Lower lobe of right lung (tissue), 2 donors: Measurements from ENCODE around the gene SLC29A4. TPM values are rescaled to one million over a fixed set of nuclear protein-coding genes. Genes with fewer than 3 reads are reported as not detected.
A peak's percentile ranks its signal among the peaks of the same experiment; 100 is the strongest.
"Not testable (repeated sequence)": the region's sequence is repeated elsewhere in the genome, so short reads cannot be mapped to it uniquely, and the experiment has no call there.

ENCODE experiments used
- ATAC-seq, 2 donors: fragments of 200-7000 bp; cut with Tn5 transposase; one replicate each; pipeline ENCODE4 v1.9.1; 2020 to 2022; ENCODE audit warnings: mild to moderate bottlenecking in 2 of 2, moderate library complexity in 2 of 2
- DNase-seq: peaks from one replicate; pipeline ENCODE4 v3.0.0-alpha.2; 2020
- H3K27ac ChIP-seq: fragments of 200-600 bp; one replicate; pipeline ENCODE4 v1.8.0; 2022
- H3K27me3 ChIP-seq: fragments of 200-600 bp; one replicate; pipeline ENCODE4 v1.8.0; 2022; ENCODE audit warnings: low read depth
- H3K36me3 ChIP-seq: fragments of 200-600 bp; one replicate; pipeline ENCODE4 v1.8.0; 2022; ENCODE audit warnings: mild to moderate bottlenecking
- H3K4me1 ChIP-seq: fragments of 200-600 bp; one replicate; pipeline ENCODE4 v1.8.0; 2022
- H3K4me3 ChIP-seq: fragments of 200-600 bp; one replicate; pipeline ENCODE4 v1.8.0; 2022; ENCODE audit warnings: mild to moderate bottlenecking
- H3K9me3 ChIP-seq: fragments of 200-600 bp; one replicate; pipeline ENCODE4 v1.8.0; 2022
- intact Hi-C: fragments of 100-400 bp; cut with DNase I; formaldehyde crosslinking; loops from one replicate; pipeline ENCODE4 v1.11.0; 2022
- total RNA-seq: library from RNA; stranded (reverse); fragmentation: NEBNext Ultra II Directional; extraction: Animal tissue kit (Norgen Biotek cat#: 25700); gene quantifications from one replicate; pipeline ENCODE4 v1.2.1, GENCODE V29; 2021
- TF ChIP-seq, protein P1 (sequence below): fragments of 200-600 bp; IDR thresholded peaks from one replicate; pipeline ENCODE4 v1.8.0; 2022; ENCODE audit warnings: antibody characterized with exemption, mild to moderate bottlenecking
- donor health status: DM: no; HTN: yes; CAD: no; lungs with severe emphysema.

SLC29A4 gene
- total RNA-seq, 1 donor from 2014 or later, result 2.7 TPM

DNA sequence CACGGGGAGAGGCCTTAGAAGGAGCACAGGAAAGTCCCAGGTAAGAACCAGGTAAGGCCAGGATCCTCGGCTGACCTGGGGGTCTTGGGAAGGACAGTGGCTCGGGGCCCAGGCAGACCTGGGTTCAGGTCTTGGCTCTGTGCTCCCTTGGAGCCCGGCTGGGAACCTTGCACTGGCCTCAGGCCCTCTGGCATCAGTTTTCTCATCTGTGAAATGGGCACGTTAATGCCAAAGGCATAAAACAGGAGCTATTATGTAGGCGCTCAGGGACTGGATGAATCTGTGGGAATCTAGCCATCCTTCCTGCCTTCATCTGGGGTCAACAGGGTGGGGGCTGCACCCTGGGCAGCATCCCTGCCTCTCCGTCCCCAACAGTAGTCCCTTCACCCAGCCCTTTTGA is 8.3 kb upstream of the SLC29A4 start:
- TF ChIP-seq, protein P1, sequence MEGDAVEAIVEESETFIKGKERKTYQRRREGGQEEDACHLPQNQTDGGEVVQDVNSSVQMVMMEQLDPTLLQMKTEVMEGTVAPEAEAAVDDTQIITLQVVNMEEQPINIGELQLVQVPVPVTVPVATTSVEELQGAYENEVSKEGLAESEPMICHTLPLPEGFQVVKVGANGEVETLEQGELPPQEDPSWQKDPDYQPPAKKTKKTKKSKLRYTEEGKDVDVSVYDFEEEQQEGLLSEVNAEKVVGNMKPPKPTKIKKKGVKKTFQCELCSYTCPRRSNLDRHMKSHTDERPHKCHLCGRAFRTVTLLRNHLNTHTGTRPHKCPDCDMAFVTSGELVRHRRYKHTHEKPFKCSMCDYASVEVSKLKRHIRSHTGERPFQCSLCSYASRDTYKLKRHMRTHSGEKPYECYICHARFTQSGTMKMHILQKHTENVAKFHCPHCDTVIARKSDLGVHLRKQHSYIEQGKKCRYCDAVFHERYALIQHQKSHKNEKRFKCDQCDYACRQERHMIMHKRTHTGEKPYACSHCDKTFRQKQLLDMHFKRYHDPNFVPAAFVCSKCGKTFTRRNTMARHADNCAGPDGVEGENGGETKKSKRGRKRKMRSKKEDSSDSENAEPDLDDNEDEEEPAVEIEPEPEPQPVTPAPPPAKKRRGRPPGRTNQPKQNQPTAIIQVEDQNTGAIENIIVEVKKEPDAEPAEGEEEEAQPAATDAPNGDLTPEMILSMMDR, result no peak
- H3K4me1 ChIP-seq, result no peaks in the 10 kb centered on the region
- no peak overlapping the region for H3K27ac ChIP-seq
- ATAC-seq (no peak), DNase-seq (no peak)
- no peak overlapping the region for H3K4me3 ChIP-seq
- no peaks in the 10 kb centered on the region for H3K9me3 ChIP-seq
- intact Hi-C loops, result no loop called here
- H3K36me3 ChIP-seq, result no peaks in the 10 kb centered on the region
- H3K27me3 ChIP-seq, result no peaks in the 10 kb centered on the region

DNA sequence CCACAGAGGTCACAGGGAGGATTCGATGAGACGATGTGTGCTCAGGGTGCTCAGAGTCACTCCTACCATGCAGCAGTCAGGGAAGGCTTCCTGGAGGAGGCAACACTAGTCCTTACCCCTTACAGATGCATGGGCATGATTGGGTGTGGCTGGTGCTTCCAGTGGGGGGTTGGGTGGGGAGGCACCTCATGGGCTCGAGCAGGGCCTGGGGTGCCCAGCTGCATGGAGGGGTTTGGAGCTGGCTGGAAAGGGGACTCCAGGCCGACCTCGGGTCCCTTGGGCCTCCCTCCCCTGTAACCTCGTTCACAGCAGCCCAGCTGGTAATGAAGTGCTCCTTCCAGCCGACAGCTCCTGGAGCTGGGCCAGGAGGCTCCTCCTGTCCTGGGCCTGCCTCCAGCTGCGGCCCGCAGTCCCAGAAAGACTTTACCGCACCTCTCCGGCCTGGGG is 7.7 kb upstream of the SLC29A4 start:
- DNase-seq, H3K4me3 ChIP-seq, H3K9me3 ChIP-seq, H3K36me3 ChIP-seq, H3K27ac ChIP-seq, H3K4me1 ChIP-seq, H3K27me3 ChIP-seq, intact Hi-C loops: not testable (repeated sequence)
- ATAC-seq, result peak; percentile 77 to 80

DNA sequence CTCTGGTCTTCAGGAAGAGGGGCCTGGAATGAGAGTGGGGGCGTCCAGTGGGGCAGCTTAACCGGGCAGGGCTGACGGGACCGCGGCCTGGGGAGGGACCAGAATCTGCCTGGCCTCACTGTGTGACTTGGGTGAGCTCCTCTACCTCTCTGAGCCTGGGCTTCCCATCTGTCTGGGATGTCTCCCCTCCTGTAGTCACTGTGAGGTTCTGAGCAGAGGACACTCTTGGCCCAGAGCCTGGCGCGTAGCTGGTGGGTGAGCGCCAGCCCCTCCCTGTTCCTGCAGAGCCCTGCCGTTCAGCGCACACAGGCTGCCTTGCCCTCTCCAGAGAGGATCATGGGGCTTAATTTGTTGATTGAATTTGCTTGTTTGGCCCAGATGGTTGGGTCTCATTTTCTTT is 7.2 kb upstream of the SLC29A4 start:
- H3K27me3 ChIP-seq, H3K4me1 ChIP-seq, H3K27ac ChIP-seq, H3K9me3 ChIP-seq, H3K36me3 ChIP-seq, intact Hi-C loops, DNase-seq, H3K4me3 ChIP-seq: not testable (repeated sequence)
- ATAC-seq, result peak; percentile 42 to 48

DNA sequence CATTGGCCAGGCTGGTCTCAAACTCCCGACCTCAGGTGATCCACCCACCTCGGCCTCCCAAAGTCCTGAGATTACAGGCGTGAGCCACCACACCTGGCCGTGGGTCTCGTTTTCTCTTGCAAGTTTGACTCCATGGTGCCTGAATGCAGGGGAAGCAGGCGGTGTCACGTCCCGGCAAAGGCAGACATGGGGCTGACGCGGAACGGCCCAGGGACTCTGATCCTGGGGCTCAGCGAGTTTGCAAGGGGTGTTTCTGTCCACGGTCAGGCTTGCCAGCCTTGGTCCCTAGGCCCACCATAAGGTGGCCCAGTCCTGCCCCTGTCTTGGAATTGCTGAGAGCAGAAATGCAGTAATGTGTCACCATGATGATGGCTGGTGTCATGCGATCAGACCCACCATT is 6.6 kb upstream of the SLC29A4 start:
- not testable (repeated sequence) for ATAC-seq, H3K36me3 ChIP-seq, DNase-seq

DNA sequence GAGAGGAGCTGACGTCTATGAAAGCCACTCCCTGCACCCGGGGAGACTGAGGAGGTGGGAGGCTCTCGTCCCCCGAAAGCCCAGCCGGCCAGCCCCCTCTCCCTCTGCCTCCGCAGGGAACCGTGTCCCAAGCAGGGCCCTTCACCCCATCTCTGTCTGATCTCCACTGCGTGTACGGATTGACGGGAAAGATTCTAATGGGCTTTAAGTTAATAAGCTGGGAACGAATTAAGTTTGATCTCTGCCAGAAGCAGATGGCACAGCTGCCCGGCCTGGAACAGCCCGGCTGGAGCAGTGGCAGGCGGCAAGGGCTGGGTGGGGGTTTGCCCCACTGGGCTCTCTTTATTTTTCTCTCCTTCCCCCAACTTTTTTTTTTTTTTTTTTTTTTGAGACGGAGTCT is 6.1 kb upstream of the SLC29A4 start:
- H3K4me1 ChIP-seq, result no peaks in the 10 kb centered on the region
- no peaks in the 10 kb centered on the region for H3K27me3 ChIP-seq
- DNase-seq (no peak), ATAC-seq (no peak)
- no peak overlapping the region for H3K27ac ChIP-seq
- no peak overlapping the region for H3K4me3 ChIP-seq
- no peaks in the 10 kb centered on the region for H3K9me3 ChIP-seq
- no peaks in the 10 kb centered on the region for H3K36me3 ChIP-seq
- intact Hi-C loops, result no loop called here
- TF ChIP-seq, protein P1, result no peak

More for the DNA sequence above, 6.6 kb upstream of the SLC29A4 start:
- H3K4me3 ChIP-seq, H3K9me3 ChIP-seq, H3K27me3 ChIP-seq, H3K27ac ChIP-seq, intact Hi-C loops, H3K4me1 ChIP-seq: not testable (repeated sequence)

DNA sequence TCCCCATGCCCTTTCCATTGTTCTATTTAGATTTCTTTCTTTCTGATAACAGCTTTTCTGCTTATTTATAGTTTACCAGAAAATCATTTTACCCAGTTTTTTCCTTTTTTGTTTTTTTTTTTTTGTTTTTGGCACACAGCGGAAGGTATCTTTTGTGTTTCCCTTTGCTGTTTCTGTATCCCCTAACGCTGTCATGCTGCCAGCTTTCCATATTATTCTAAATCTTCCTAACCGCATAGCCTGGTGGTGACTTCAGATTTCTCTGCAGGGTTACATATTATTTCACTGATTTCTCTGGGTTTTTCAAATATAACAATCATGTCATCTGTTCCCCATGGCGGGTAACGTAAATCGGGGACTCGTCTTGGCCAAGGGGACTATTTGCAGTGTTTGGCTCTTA is 4.0 kb upstream of the SLC29A4 start:
- DNase-seq, result no peak

DNA sequence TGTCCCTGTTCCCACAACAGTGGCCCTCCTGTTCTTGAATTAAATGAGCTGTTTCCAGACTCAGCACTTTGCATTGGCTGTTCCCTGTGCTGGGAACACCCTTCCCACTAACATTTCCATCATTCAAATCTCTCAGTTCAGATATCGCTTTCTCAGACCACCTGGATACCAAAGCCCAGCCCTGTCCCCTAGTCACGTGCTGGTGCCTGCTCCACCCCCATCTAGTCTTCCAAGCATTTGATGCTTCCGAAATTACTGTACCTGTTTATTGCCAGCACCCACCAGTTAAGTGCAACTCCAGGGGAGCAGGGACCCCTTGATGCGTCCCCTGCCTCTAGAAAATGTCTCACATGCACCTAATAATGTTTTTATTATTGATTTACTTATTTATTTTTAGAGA is 3.0 kb upstream of the SLC29A4 start:
- TF ChIP-seq, protein P1, result no peak
- DNase-seq, result no peak
- Histone ChIP-seq H3K9me3 (no peaks in the 10 kb centered on the region), H3K36me3 (no peaks in the 10 kb centered on the region), H3K4me3 (no peak overlapping the region), H3K27me3 (peaks cover 11% of the 10 kb centered on the region), H3K27ac (no peak overlapping the region), H3K4me1 (peaks cover 7% of the 10 kb centered on the region)
- ATAC-seq, result no peak
- intact Hi-C loops, result no loop called here

More for the DNA sequence above, 4.0 kb upstream of the SLC29A4 start:
- peaks cover 6% of the 10 kb centered on the region for H3K27me3 ChIP-seq
- peaks cover 5% of the 10 kb centered on the region for H3K4me1 ChIP-seq
- H3K36me3 ChIP-seq, result no peaks in the 10 kb centered on the region
- intact Hi-C loops, result no loop called here
- TF ChIP-seq, protein P1, result no peak
- no peak overlapping the region for H3K27ac ChIP-seq
- no peak overlapping the region for H3K4me3 ChIP-seq
- no peaks in the 10 kb centered on the region for H3K9me3 ChIP-seq
- ATAC-seq, result no peak

DNA sequence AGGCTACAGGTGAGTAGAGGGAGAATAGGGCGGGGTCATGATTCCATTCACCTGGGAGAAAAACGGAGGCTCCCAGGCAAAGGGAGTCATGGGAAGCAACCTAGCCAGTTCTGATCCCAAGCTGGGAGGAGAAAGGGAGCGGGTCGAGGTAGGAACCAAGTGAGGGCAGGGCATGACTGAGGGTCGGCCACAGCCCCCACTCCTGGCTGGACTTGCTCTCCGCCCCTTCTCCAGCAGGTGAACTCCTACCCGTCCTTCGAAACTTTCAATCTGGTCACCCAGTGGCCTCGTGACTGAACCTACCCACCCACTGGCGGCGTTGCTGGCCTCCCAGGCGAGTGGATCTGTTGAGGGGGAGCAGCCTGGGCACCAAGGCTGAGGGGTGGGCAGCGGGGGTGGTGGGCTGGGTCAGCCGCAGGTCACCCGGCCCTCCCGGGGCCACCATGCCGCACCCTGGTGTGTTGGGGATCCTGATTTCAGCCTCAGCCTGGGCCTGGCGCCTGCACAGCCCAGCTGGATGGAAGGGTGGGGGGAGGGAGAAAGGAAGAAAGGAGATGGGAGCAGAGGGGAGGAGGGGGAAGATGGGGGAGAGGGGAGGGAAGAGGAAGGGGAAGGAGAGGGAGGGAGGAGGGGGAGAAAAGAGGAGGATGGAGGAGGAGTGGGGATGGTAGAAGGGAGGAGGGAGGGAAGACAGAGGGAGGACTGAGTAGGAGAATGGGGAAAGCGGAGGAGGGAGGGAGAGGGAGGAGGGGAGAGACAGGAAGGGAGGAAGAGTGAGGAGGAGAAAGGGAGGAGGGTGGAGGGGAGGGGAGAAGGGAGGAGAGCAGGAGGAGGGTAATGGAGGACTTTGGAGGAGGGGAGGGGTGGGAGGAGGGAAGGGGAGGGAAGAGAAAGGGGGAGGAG is 894 bp upstream of the SLC29A4 start:
- H3K27ac ChIP-seq, DNase-seq, H3K4me1 ChIP-seq, ATAC-seq, intact Hi-C loops, H3K36me3 ChIP-seq, H3K4me3 ChIP-seq, H3K9me3 ChIP-seq: not testable (repeated sequence)
- peaks cover 11% of the 10 kb centered on the region for H3K27me3 ChIP-seq
